DMS79 (cell line): Measurements from ENCODE around the gene MYDGF.

Experiments
- DNase-seq: peaks from one replicate; lab custom pipeline; 2025; lab: John Stamatoyannopoulos, UW

The MYDGF gene

GRCh38 chr19:4675346-4675745 is 5.2 kb upstream of the MYDGF start:
- DNase-seq: no peak

GRCh38 chr19:4673726-4674125 is 3.6 kb upstream of the MYDGF start:
- no peak for DNase-seq

- no peak for DNase-seq
These were observed 3.1 kb upstream of the MYDGF start for GRCh38 chr19:4673216-4673615.

GRCh38 chr19:4671185-4671851 is 1.2 kb upstream of the MYDGF start:
- DNase-seq: no peak

- DNase-seq: no peak
These were observed 5.5 kb downstream of the MYDGF start for GRCh38 chr19:4664642-4665041.

- no peak for DNase-seq
These were observed 7.3 kb downstream of the MYDGF start for GRCh38 chr19:4662812-4663211.

- no peak for DNase-seq
These were observed 8.0 kb downstream of the MYDGF start for GRCh38 chr19:4662020-4662695.

GRCh38 chr19:4660993-4661392 is 9.1 kb downstream of the MYDGF start:
- DNase-seq: no peak

GRCh38 chr19:4660181-4660791 is 9.9 kb downstream of the MYDGF start:
- no peak for DNase-seq

- DNase-seq: no peak
These were observed 12.3 kb downstream of the MYDGF start for GRCh38 chr19:4657835-4658234.

GRCh38 chr19:4657262-4657661 is 12.9 kb downstream of the MYDGF start:
- DNase-seq: no peak

- DNase-seq: no peak
These were observed 14.0 kb downstream of the MYDGF start for GRCh38 chr19:4656102-4656501.

GRCh38 chr19:4654437-4655361 is 15.4 kb downstream of the MYDGF start:
- DNase-seq: no peak

- DNase-seq: no peak
These were observed 16.2 kb downstream of the MYDGF start for GRCh38 chr19:4653793-4654436.

GRCh38 chr19:4652075-4652474 is 18.1 kb downstream of the MYDGF start:
- DNase-seq: no peak

GRCh38 chr19:4650159-4650558 is 20.0 kb downstream of the MYDGF start:
- no peak for DNase-seq

GRCh38 chr19:4649392-4650047 is 20.6 kb downstream of the MYDGF start:
- no peak for DNase-seq

GRCh38 chr19:4647676-4648644 is 22.2 kb downstream of the MYDGF start:
- no peak for DNase-seq

- DNase-seq: no peak
These were observed 24.4 kb downstream of the MYDGF start for GRCh38 chr19:4645718-4646117.

- no peak for DNase-seq
These were observed 27.5 kb downstream of the MYDGF start for GRCh38 chr19:4642625-4643024.
